Activated naive CD4-positive, alpha-beta T cell treated with Interleukin-2 at 50 U/mL for 16 hours (primary cell): ENCODE measurements around the gene NT5DC2.

Experiments used
- DNase-seq: peaks from one replicate; pipeline ENCODE4 v3.0.0-alpha.2; 2020

The NT5DC2 gene

DNA sequence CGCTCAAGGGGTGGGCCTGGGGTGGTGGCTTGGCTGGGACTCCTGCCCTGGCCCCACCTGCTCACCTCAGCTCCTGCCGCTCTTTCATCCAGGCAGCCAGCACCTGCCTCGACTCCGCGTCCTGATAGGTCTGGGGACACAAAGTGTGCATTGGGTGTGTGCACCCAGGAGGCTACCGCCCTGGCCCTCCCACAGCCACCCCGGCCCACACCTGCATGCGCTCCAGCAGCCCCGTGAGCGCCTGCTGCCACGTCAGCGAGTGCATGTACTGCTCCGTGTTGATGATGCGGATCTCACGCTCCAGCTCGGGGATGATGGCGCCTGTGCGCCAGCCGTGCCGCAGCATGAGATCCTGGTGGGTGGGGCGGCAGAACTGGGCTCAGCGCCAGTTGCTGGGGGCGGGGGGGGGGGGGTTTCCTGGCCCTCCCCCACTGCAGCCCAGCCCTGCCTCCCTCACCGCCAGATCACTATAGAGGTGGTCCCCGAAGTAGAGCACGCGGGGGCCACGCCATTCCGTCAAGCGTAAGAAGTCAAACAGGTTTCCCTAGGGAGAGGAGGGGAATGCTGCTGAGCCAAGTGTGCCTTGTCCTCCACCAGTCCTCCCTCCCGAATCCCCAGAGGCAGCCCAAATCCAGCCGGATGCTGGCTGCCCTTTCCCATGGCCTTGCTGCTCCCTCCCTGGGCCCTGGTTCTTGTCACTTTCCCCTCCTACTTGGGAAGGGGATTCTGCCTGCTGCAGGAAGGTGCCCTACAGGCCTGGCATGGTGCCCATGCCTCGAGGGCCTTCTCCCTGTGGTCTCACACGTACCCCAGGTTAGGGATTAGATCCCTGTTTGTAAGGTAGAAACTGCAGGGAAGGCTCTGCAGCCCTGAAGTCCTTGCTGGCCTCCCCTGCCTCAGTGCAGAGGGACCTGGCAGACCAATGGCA, 8.6 kb downstream of the NT5DC2 start:
- DNase-seq: no peak

DNA sequence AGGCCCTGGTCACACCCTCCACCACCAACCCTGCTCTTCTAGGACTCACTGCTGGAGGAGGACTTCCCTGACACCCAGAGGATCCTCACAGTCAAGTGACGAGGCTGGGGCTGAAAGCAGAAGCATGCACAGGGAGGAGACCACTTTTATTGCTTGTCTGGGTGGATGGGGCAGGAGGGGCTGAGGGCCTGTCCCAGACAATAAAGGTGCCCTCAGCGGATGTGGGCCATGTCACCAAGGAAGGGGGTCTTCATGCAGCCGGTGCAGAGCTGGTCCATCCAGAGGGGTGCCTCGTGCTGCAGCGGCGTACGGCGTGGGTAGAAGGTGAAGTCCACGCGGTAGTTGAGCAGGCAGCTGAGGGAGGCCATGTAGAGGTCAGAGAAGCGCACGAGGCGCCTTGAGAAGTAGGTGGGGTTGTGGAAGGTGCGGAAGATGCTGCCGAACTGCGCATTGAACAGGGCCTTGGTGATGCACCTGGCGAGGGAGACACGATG, 9.4 kb downstream of the NT5DC2 start:
- no peak for DNase-seq

DNA sequence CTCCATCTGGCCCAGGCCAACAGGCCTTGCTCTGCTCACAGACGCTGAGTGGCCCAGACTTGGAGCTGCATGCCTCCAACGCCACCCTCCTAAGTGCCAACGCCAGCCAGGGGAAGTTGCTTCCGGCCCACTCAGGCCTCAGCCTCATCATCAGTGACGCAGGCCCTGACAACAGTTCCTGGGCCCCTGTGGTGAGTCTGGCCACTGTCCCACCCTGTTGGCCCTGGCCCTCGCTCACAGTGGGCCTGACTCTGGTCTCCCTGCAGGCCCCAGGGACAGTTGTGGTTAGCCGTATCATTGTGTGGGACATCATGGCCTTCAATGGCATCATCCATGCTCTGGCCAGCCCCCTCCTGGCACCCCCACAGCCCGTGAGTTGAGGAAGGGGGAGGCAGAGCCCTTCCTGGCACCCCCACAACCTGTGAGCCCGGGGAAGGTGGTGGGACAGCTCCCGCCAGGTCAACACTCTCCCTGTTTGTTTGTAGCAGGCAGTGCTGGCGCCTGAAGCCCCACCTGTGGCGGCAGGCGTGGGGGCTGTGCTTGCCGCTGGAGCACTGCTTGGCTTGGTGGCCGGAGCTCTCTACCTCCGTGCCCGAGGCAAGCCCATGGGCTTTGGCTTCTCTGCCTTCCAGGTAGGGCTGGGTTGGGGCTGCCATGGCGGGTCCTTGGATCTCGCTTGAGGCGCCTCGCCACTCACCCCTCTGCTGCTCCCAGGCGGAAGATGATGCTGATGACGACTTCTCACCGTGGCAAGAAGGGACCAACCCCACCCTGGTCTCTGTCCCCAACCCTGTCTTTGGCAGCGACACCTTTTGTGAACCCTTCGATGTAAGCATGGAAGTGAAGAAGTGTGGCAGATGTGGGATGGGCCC, 10.0 kb downstream of the NT5DC2 start:
- DNase-seq: no peak

DNA sequence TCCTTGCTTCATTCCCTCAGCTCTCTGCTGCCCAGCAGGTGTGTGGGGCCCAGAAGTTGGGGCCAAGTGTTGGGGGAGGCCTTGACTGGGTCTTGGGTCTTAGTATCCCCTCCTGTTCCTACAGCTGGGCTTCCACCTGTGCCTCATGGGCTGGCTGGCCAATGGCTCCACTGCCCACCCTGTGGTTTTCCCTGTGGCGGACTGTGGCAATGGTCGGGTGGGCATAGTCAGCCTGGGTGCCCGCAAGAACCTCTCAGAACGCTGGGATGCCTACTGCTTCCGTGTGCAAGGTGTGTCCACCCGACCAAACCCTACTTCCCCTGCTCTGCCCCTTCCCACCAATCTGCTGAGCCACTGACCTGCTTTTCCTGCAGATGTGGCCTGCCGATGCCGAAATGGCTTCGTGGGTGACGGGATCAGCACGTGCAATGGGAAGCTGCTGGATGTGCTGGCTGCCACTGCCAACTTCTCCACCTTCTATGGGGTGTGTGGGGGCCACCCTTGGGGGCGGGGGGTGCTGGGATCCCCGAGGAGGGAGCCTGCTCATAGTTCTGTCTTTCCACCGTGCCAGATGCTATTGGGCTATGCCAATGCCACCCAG, 10.9 kb downstream of the NT5DC2 start:
- no peak for DNase-seq

DNA sequence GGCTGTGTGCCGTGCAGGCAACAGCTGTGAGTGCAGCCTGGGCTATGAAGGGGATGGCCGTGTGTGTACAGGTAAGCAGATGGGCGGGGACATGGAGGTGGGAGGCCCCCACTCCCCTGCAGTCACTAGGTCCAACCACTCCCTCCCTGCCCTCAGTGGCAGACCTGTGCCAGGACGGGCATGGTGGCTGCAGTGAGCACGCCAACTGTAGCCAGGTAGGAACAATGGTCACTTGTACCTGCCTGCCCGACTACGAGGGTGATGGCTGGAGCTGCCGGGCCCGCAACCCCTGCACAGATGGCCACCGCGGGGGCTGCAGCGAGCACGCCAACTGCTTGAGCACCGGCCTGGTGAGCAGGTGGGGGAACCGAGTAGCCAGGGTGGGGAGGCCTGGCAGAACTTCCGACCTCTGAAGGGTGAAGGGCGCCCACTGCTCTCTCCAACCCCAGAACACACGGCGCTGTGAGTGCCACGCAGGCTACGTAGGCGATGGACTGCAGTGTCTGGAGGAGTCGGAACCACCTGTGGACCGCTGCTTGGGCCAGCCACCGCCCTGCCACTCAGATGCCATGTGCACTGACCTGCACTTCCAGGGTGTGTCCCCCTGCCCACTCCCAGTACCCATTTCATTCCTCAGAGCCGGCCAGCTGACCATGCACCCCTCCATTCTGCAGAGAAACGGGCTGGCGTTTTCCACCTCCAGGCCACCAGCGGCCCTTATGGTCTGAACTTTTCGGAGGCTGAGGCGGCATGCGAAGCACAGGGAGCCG, 11.6 kb downstream of the NT5DC2 start:
- no peak for DNase-seq

DNA sequence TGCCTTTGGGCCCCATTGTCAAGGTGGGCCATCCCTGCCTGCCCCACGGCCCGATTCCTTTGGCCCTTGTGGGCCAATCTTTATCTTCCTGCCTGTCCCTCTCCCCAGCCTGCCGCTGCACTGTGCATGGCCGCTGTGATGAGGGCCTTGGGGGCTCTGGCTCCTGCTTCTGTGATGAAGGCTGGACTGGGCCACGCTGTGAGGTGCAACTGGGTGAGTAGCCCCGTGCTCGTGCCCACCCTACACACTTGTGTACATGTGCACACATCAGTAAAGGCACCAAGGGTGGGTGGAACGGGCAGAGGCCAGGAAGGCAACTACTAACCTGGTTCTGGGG, 12.2 kb downstream of the NT5DC2 start:
- DNase-seq: no peak

DNA sequence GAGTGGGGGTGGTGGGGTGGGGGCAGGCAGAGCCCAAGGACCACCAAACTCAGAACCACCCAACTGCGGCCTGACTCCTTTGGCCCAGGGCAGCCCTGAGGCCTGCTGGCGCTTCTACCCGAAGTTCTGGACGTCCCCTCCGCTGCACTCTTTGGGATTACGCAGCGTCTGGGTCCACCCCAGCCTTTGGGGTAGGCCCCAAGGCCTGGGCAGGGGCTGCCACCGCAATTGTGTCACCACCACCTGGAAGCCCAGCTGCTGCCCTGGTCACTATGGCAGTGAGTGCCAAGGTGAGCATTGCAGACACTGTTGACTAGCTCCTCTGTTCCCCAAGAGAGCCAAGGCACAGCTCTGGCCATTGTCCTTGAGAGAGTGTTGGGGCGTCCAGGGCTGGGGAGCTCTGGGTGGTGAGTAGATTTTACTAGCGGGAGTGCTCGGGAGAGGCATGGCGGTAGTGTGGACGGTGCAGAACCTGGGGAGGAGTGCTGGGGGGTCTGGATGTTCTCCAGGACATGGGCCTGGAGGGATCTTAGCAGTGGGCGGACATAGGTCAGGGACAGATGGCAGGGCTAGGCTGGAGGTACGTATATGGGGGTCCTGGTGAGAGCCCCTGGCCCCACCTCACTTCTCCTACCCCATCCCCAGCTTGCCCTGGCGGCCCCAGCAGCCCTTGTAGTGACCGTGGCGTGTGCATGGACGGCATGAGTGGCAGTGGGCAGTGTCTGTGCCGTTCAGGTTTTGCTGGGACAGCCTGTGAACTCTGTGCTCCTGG, 12.8 kb downstream of the NT5DC2 start:
- no peak for DNase-seq

DNA sequence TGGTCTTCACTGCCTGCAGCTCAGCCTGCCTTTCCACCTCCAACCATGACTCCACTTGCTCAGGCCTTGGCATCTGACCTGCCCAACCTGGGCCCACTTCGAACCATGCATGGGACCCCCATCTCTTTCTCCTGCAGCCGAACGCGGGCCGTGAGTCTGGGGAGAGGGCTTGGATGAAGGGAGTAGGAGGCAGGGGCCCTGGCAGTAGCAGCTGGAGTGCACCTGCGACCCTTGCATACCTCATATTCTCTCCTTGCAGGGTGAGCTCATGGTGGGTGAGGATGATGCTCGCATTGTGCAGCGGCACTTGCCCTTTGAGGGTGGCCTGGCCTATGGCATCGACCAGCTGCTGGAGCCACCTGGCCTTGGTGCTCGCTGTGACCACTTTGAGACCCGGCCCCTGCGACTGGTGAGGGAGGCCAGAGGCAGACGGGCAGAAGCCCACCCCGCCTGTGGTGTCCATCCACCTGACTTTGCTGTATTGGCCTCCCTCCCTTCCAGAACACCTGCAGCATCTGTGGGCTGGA, 13.5 kb downstream of the NT5DC2 start:
- no peak for DNase-seq

DNA sequence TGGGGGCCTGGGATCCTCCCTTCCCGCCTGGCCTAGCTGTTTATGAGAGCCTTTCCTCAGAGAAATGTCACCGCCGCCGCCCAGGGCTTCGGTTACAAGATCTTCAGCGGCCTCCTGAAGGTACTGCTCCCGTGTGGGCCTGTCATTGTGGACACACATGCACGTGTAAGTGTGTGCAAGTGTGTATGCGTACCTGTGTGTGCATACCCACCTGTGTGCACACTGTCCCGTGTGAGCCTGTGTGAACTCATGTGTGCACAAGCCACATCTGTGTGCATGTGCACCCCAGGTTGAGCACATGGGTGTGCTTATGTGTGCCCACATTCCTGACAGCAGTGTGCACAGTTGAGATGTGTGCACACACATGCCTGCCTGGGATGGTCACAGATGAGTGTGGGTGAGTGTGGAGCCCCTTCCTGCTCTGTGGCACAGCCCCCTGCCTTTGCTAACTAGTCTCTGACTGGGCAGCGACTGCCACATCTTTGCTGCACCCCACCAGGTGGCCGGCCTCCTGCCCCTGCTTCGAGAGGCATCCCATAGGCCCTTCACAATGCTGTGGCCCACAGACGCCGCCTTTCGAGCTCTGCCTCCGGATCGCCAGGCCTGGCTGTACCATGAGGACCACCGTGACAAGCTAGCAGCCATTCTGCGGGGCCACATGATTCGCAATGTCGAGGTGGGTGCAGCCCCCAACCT, 14.1 kb downstream of the NT5DC2 start:
- no peak for DNase-seq

DNA sequence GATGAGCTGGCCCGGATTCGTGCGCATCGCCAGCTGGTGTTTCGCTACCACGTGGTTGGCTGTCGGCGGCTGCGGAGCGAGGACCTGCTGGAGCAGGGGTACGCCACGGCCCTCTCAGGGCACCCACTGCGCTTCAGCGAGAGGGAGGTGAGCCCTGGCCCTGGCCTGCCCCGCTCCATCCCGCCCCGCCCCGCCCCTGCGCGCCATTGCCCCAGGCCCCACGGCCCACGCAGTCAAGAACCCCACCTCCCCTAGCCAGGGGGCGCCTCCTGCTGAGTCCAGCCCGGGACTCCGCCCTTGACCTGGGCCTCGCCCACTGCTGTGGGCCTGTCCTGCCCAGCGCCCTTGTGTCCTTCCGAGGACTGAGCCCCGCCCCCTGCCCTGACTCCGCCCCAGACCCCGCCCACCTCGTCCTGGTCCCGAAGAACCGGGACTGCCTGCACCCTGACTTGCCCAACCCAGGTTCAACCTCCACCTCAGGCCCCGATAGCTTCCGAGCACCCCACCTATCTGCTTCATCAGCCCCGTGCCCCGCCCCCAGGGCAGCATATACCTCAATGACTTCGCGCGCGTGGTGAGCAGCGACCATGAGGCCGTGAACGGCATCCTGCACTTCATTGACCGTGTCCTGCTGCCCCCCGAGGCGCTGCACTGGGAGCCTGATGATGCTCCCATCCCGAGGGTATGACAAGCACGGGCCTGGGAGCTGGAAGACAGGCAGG, 14.8 kb downstream of the NT5DC2 start:
- no peak for DNase-seq

DNA sequence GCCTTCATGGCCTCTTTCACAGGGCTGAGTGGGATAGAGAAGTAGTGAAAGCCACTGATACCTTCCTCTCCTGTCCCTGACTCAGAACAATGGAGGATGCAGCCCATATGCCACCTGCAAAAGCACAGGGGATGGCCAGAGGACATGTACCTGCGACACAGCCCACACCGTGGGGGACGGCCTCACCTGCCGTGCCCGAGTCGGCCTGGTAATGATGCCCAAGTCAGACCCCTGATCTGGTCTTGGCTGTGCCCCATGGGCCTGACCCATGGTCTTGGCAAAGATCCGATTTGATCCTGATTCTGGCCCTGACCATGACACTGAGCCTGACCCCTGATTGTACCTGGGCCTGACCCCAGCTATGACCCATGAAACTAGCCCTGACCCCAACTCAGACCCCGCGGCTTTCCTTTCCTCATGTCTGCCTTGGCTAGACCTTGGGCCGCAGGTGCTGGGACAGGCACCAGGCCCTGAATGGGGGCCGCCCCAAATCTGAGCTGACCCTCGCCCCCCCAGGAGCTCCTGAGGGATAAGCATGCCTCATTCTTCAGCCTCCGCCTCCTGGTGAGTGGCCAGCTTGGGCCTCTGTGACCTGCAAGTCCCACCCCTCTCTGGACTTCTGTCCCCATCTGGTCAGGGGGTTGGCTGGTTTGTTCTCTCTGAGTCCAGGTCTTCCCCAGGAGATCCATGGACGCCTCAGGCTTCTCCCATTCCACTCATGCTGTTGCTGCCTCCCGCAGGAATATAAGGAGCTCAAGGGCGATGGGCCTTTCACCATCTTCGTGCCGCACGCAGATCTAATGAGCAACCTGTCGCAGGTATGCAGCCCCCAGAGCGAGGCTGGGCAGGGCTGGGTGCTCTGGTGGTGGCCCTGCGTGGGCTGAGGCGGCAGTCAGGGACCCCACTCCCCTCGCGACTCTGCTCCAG, 15.6 kb downstream of the NT5DC2 start:
- DNase-seq: no peak

DNA sequence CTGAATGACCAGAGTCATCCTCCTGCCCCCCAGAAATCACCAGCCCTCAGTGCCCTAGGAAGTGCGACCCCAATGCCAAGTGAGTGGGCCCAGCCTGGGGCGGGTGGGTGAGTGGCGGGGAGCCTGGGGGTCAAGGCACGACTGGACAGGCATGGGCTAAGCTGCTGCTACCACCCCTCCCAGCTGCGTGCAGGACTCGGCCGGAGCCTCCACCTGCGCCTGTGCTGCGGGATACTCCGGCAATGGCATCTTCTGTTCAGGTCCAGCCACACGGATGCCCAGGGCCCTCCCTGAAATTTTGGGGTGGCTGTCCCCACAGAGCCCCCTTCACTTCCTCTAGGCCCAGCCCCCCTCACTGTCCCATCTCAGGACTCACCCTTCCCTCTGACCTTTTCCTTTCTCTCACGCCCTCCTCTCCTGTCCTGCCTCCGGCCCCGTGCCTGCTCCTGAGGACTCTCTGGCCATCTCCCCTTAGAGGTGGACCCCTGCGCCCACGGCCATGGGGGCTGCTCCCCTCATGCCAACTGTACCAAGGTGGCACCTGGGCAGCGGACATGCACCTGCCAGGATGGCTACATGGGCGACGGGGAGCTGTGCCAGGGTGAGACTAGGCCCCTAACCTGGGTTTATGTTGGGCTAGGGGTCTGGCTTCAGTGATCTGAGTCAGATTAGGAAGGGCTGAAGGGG, 17.0 kb downstream of the NT5DC2 start:
- no peak for DNase-seq

DNA sequence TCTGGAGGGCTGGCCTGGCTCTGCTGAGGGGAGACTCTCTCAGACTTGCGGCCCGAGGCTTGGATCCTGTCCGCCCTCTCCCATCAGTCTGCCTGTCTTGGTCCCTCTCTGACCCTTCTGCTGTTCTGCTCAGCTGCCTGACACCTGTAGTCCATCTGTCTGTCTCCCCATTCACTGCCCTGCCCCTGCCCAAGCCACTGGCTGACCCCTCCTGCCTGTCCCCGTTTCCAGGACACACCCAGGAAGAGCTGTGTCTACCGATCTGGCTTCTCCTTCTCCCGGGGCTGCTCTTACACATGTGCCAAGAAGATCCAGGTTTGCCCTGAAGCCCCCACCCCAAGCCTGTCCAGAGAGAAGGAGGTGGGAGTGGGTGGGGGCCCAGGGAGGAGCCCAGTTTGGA, 18.5 kb downstream of the NT5DC2 start:
- DNase-seq: no peak

DNA sequence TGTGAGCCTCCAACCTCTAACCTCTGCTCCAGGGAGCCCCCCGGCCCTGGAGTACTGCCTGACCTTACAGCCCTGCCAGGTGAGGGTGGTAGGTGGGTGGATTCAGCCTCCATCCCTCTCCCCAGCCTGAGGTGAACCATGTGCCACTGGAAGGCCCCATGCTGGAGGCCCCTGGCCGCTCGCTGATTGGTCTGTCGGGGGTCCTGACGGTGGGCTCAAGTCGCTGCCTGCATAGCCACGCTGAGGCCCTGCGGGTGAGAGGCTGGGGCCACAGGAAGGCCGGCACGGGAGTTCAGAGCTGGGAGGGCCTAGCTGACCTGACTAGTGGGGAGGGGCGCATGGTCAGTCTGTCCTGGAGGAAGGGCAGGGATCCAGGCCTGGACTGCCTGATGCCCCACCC, 19.1 kb downstream of the NT5DC2 start:
- DNase-seq: no peak

DNA sequence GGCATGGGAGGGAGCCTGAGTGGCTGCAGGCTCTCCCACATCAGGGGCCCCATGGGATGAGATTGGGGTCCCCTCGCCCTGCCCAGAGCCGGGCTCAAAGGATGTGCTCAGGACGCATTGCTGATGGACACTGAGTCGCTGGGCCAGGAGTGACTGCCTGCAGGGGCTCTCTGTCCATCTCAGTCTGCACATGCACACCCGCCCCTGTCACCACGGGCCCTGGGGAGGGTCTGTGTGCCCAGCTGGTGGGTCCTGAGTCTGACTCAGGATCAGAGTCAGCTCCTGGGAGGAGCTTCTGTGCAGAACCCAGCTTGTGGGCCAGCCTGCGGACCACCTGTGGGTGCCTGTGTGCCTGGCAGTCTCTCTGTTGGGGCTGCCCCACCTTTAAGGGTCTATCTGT, 20.4 kb downstream of the NT5DC2 start:
- no peak for DNase-seq

DNA sequence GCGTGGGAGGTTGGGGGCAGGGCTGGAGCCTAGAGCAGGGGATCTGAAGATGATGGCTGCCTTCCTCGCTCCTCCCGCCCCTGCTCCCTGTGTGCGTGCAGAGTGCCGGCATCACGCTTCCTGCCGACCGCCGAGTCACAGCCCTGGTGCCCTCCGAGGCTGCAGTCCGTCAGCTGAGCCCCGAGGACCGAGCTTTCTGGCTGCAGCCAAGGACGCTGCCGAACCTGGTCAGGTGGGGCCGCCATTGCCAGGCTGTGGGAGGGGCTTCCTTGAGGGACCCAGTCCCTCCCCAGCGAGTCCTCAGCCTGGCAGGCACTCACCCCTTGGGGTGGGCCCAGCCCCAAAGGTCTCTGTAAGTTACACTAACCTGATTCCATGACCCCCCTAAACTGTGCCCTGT, 20.9 kb downstream of the NT5DC2 start:
- DNase-seq: no peak

DNA sequence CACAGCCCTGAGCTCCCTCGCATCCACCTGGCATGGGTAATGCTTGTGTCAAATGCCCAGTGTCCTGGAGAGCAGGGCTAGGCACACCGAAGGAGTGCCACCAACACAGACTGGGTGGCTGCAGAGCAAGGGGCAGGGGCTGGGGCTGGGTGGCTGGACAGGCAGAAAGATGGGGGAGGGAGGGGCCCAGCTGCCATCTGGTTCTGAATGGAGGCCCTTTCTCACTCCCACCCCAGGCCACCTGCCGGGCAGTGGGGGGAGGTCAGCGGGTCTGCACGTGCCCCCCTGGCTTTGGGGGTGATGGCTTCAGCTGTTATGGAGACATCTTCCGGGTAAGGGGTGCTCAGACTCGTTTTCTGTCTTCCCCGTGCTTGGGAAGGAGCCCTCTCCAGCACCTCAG, 21.6 kb downstream of the NT5DC2 start:
- DNase-seq: no peak

DNA sequence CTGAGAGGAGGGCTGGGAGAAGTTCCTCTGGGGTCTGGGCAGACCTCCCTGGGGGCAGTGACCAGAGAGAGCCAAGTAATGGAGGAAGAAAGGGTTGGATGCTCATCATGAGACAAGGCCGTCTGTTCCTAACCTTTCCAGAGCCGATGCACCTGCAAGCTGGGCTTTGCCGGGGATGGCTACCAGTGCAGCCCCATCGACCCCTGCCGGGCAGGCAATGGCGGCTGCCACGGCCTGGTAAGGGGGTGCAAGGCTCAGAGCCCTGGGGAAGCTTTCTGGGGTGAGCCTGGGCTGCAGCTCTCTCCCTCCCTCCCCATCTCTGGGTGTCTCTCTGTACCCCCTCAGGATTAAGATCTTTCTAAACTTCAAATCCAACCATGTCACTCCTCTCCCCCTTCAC, 22.1 kb downstream of the NT5DC2 start:
- DNase-seq: no peak
